HG02973 (cell line): Measurements from ENCODE around the gene PDIA6.

Experiments
- ATAC-seq: cut with Tn5 transposase; IDR thresholded peaks from one replicate; pipeline ENCODE4 v1.9.1; 2021; ENCODE audit warnings: moderate library complexity; ENCODE audit not compliant: unreplicated experiment

The PDIA6 gene

GRCh38 chr2:10733566-10733925 lies 79.0 kb downstream of the PDIA6 start:
- no peak for ATAC-seq
